ENCODE data around the gene IL22. TPM values are rescaled to one million over a fixed set of nuclear protein-coding genes. Genes with fewer than 3 reads are reported as not detected.

The IL22 gene
- total and polyA plus RNA-seq, 7 donors: 1.2 TPM; not detected in 6

- DNase-seq: no peak
- 82 to 90% methylated on average over 4 of the region's 4 CpGs for WGBS, 2 donors
Measured at GRCh38 chr12:68286396-68286795, 33.0 kb upstream of the IL22 start.

GRCh38 chr12:68285541-68285940 lies 32.1 kb upstream of the IL22 start:
- Histone ChIP-seq H3K4me3 (no peak overlapping the region), H3K27ac (no peak overlapping the region), H3K4me1 (no peaks in the 10 kb centered on the region), H3K36me3 (no peaks in the 10 kb centered on the region), H3K27me3 (no peaks in the 10 kb centered on the region), H3K9me3 (no peaks in the 10 kb centered on the region)
- TF ChIP-seq, protein P1, sequence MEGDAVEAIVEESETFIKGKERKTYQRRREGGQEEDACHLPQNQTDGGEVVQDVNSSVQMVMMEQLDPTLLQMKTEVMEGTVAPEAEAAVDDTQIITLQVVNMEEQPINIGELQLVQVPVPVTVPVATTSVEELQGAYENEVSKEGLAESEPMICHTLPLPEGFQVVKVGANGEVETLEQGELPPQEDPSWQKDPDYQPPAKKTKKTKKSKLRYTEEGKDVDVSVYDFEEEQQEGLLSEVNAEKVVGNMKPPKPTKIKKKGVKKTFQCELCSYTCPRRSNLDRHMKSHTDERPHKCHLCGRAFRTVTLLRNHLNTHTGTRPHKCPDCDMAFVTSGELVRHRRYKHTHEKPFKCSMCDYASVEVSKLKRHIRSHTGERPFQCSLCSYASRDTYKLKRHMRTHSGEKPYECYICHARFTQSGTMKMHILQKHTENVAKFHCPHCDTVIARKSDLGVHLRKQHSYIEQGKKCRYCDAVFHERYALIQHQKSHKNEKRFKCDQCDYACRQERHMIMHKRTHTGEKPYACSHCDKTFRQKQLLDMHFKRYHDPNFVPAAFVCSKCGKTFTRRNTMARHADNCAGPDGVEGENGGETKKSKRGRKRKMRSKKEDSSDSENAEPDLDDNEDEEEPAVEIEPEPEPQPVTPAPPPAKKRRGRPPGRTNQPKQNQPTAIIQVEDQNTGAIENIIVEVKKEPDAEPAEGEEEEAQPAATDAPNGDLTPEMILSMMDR (IDR thresholded peaks at IDR 0.05): no peak
- TF ChIP-seq POLR2AphosphoS5 (IDR thresholded peaks at IDR 0.05) (no peak), EP300 (IDR thresholded peaks at IDR 0.05) (no peak), POLR2A (IDR thresholded peaks at IDR 0.05) (no peak)
- intact Hi-C loops (cut with DNase I): no loop called here
- no peak for DNase-seq
- 86 to 93% methylated on average over 3 of the region's 3 CpGs for WGBS, 2 donors

More at GRCh38 chr12:68286396-68286795, 33.0 kb upstream of the IL22 start:
- no peaks in the 10 kb centered on the region for H3K9me3 ChIP-seq
- no peaks in the 10 kb centered on the region for H3K36me3 ChIP-seq
- TF ChIP-seq EP300 (IDR thresholded peaks at IDR 0.05) (no peak), POLR2A (IDR thresholded peaks at IDR 0.05) (no peak), POLR2AphosphoS5 (IDR thresholded peaks at IDR 0.05) (no peak)
- TF ChIP-seq, protein P1 (IDR thresholded peaks at IDR 0.05): no peak
- no peaks in the 10 kb centered on the region for H3K27me3 ChIP-seq
- intact Hi-C loops (cut with DNase I): no loop called here
- H3K27ac ChIP-seq: no peak overlapping the region
- no peaks in the 10 kb centered on the region for H3K4me1 ChIP-seq
- H3K4me3 ChIP-seq: no peak overlapping the region

- Histone ChIP-seq H3K27me3 (no peaks in the 10 kb centered on the region), H3K4me3 (no peak overlapping the region), H3K9me3 (no peaks in the 10 kb centered on the region), H3K4me1 (no peaks in the 10 kb centered on the region), H3K27ac (no peak overlapping the region), H3K36me3 (no peaks in the 10 kb centered on the region)
- no peak for TF ChIP-seq EP300 (IDR thresholded peaks at IDR 0.05)
- TF ChIP-seq, protein P1 (IDR thresholded peaks at IDR 0.05): no peak
- no peak for TF ChIP-seq POLR2A (IDR thresholded peaks at IDR 0.05)
- no peak for TF ChIP-seq POLR2AphosphoS5 (IDR thresholded peaks at IDR 0.05)
- WGBS, 2 donors: 95 to 97% methylated on average over 4 of the region's 4 CpGs
- no peak for DNase-seq
- intact Hi-C loops (cut with DNase I): no loop called here
Measured at GRCh38 chr12:68281322-68282077, 28.1 kb upstream of the IL22 start.

- no peaks in the 10 kb centered on the region for H3K36me3 ChIP-seq
- H3K27me3 ChIP-seq: no peaks in the 10 kb centered on the region
- H3K9me3 ChIP-seq: no peaks in the 10 kb centered on the region
- intact Hi-C loops (cut with DNase I): no loop called here
- TF ChIP-seq, protein P1 (IDR thresholded peaks at IDR 0.05): no peak
- TF ChIP-seq POLR2AphosphoS5 (IDR thresholded peaks at IDR 0.05) (no peak), EP300 (IDR thresholded peaks at IDR 0.05) (no peak), POLR2A (IDR thresholded peaks at IDR 0.05) (no peak)
- H3K4me3 ChIP-seq: no peak overlapping the region
- H3K27ac ChIP-seq: no peak overlapping the region
- H3K4me1 ChIP-seq: no peaks in the 10 kb centered on the region
- WGBS, 2 donors: 88 to 92% methylated on average over 2 of the region's 2 CpGs
- DNase-seq: no peak
Measured at GRCh38 chr12:68280240-68280639, 26.8 kb upstream of the IL22 start.
